MCF 10A (cell line): Measurements from ENCODE around the gene CWF19L2. TPM values are rescaled to one million over a fixed set of nuclear protein-coding genes. Genes with fewer than 3 reads are reported as not detected.
"Not testable (repeated sequence)": the region's sequence is repeated elsewhere in the genome, so short reads cannot be mapped to it uniquely, and the experiment has no call there.

Experiments used
- BruUV-seq: library from RNA; stranded (reverse); fragments of 400-500 nt; replicated peaks from 2 replicates; lab custom pipeline; 2021; lab: Mats Ljungman, UMichigan
- CTCF ChIA-PET: fragments of 300-600 bp; sonication (Branson Sonifier 250); formaldehyde crosslinking; extraction: SDS; loops from one replicate; lab custom pipeline; 2021; ENCODE audit warnings: antibody characterized with exemption, inconsistent platforms; lab: Yijun Ruan, JAX
- POLR2A ChIA-PET: fragments of 300-600, 350-650 bp; sonication (Branson Sonifier 250); formaldehyde crosslinking; extraction: SDS; loops from one replicate; lab custom pipeline; 2020; ENCODE audit warnings: antibody characterized with exemption, inconsistent platforms; lab: Yijun Ruan, JAX
- DNase-seq: peaks from one replicate; pipeline ENCODE4 v3.0.0-alpha.2; 2018; ENCODE audit not compliant: unreplicated experiment
- H3K27ac Mint-ChIP-seq: one replicate; pipeline ENCODE4 v1.8.0; 2022; ENCODE audit warnings: mild to moderate bottlenecking, low read depth, mixed read lengths; ENCODE audit not compliant: unreplicated experiment
- H3K27me3 Mint-ChIP-seq: one replicate; pipeline ENCODE4 v1.8.0; 2022; ENCODE audit warnings: mixed read lengths; ENCODE audit not compliant: insufficient read depth, unreplicated experiment
- H3K36me3 Mint-ChIP-seq: one replicate; pipeline ENCODE4 v1.8.0; 2022; ENCODE audit warnings: mild to moderate bottlenecking, moderate library complexity, mixed read lengths; ENCODE audit not compliant: insufficient read depth, unreplicated experiment
- H3K4me1 Mint-ChIP-seq: one replicate; pipeline ENCODE4 v1.8.0; 2022; ENCODE audit warnings: mixed read lengths; ENCODE audit not compliant: insufficient read depth, unreplicated experiment
- H3K4me3 Mint-ChIP-seq: one replicate; pipeline ENCODE4 v1.8.0; 2022; ENCODE audit warnings: mild to moderate bottlenecking, moderate library complexity, mixed read lengths; ENCODE audit not compliant: unreplicated experiment
- H3K9me3 Mint-ChIP-seq: one replicate; pipeline ENCODE4 v1.8.0; 2022; ENCODE audit warnings: mixed read lengths; ENCODE audit not compliant: unreplicated experiment
- CTCF ChIP-seq: fragments of 200-600 bp; IDR thresholded peaks from one replicate; pipeline ENCODE4 v1.8.0; 2022; ENCODE audit warnings: antibody characterized with exemption, mild to moderate bottlenecking; ENCODE audit not compliant: unreplicated experiment
- intact Hi-C: fragments of 100-400 bp; cut with micrococcal nuclease; formaldehyde crosslinking; loops from 2 replicates; pipeline ENCODE4 v1.14.1; 2022
- total RNA-seq: library from RNA; stranded (reverse); gene quantifications from 2 replicates; pipeline ENCODE4 v1.2.3, GENCODE V29; 2022

The CWF19L2 gene
- total RNA-seq, 1 experiment from 2014 or later: 8.5 TPM

- no peak for TF ChIP-seq CTCF
- Mint-ChIP-seq H3K36me3 (no peaks in the 10 kb centered on the region), H3K27ac (peak overlapping the region; percentile 70), H3K9me3 (peaks cover 4% of the 10 kb centered on the region), H3K4me1 (peaks cover 5% of the 10 kb centered on the region), H3K27me3 (no peaks in the 10 kb centered on the region), H3K4me3 (no peak overlapping the region)
- CTCF ChIA-PET: interaction anchor here (0.9 kb wide), 1 partner anchor 11 kb away, joined by 5 read pairs; no protein-coding TSS in a partner anchor
- POLR2A ChIA-PET: no interaction called here
- DNase-seq: peak; percentile 24
- intact Hi-C loops: no loop called here
- no TSS peak for BruUV-seq
Measured at GRCh38 chr11:107397357-107397756, 60.3 kb downstream of the CWF19L2 start.

DNA sequence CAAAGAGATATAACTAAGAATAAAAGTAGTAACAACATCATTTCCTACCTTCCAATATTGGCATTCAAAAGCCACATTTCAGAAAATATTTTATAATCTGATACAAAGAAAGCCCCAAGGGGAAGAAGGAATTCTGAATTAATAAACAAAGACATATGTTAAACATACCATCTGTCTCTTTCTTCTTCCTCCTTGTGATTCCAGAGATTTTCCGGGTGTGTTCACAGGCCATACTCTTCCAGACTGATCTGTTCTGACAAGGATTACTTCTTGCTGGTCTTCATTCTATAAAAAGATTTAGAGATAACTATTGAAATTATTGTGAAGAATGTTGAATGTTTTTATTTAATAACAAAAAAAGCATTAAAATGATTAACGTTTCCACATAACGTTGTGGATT, 65.0 kb downstream of the CWF19L2 start:
- no peak overlapping the region for H3K4me3 Mint-ChIP-seq
- H3K9me3 Mint-ChIP-seq: no peaks in the 10 kb centered on the region
- intact Hi-C loops: no loop called here
- peaks cover 5% of the 10 kb centered on the region for H3K4me1 Mint-ChIP-seq
- CTCF ChIA-PET: no interaction called here
- POLR2A ChIA-PET: no interaction called here
- peaks cover 18% of the 10 kb centered on the region for H3K36me3 Mint-ChIP-seq
- H3K27me3 Mint-ChIP-seq: no peaks in the 10 kb centered on the region
- BruUV-seq: no TSS peak
- H3K27ac Mint-ChIP-seq: no peak overlapping the region
- TF ChIP-seq CTCF: no peak
- DNase-seq: no peak

DNA sequence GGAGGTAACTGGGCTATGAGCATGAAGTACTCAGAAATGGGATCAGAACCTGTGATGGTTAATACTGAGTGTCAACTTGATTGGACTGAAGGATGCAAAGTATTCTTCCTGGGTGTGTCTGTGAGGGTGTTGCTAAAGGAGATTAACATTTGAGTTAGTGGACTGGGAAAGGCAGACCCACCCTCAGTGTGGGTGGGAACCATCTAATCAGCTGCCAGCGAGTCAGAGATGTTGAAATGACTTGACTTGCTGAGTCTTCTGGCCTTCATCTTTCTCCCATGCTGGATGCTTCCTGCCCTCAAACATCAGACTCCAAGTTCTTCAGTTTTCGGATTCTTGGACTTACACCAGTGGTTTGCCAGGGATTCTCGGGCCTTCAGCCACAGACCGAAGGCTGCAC, 66.9 kb downstream of the CWF19L2 start:
- DNase-seq, H3K27ac Mint-ChIP-seq, H3K4me3 Mint-ChIP-seq, H3K9me3 Mint-ChIP-seq, H3K27me3 Mint-ChIP-seq, intact Hi-C loops, BruUV-seq, CTCF ChIA-PET, POLR2A ChIA-PET, H3K4me1 Mint-ChIP-seq: not testable (repeated sequence)
- peaks cover 18% of the 10 kb centered on the region for H3K36me3 Mint-ChIP-seq

- Mint-ChIP-seq H3K4me3 (no peak overlapping the region), H3K27ac (no peak overlapping the region), H3K4me1 (peaks cover 12% of the 10 kb centered on the region), H3K36me3 (peaks cover 18% of the 10 kb centered on the region), H3K27me3 (no peaks in the 10 kb centered on the region), H3K9me3 (no peaks in the 10 kb centered on the region)
- CTCF ChIA-PET: no interaction called here
- no peak for DNase-seq
- intact Hi-C loops: no loop called here
- POLR2A ChIA-PET: interaction anchor here (0.6 kb wide), 1 partner anchor 38 kb away, joined by 3 read pairs; no protein-coding TSS in a partner anchor
- no TSS peak for BruUV-seq
- no peak for TF ChIP-seq CTCF
Measured at GRCh38 chr11:107387666-107388065, 70.0 kb downstream of the CWF19L2 start.
